Stimulated activated CD8-positive, alpha-beta memory T cell treated with anti-CD3 and anti-CD28 coated beads, Interleukin-12 subunit alpha, Interleukin-12 subunit beta, amount 100 ng/mL, for 24 hours (primary cell): ENCODE data around the gene RAD51AP1.

Experiments used
- DNase-seq: peaks from one replicate; pipeline ENCODE4 v3.0.0-alpha.2; 2020; ENCODE audit errors: extremely low read depth

Gene RAD51AP1

GRCh38 chr12:4591180-4591687, 52.5 kb downstream of the RAD51AP1 start:
- no peak for DNase-seq

- no peak for DNase-seq
Measured at GRCh38 chr12:4595881-4596280, 57.2 kb downstream of the RAD51AP1 start.

GRCh38 chr12:4603421-4603820, 64.7 kb downstream of the RAD51AP1 start:
- DNase-seq = no peak

- no peak for DNase-seq
Measured at GRCh38 chr12:4603946-4604345, 65.3 kb downstream of the RAD51AP1 start.

- DNase-seq = peak; percentile 51
Measured at GRCh38 chr12:4604684-4605193, 66.0 kb downstream of the RAD51AP1 start.

- no peak for DNase-seq
Measured at GRCh38 chr12:4607056-4607455, 68.4 kb downstream of the RAD51AP1 start.

GRCh38 chr12:4609071-4609470, 70.4 kb downstream of the RAD51AP1 start:
- DNase-seq = no peak
